Adrenal gland (tissue), 12 donors: ENCODE data around the gene NYNRIN. TPM values are rescaled to one million over a fixed set of nuclear protein-coding genes. Genes with fewer than 3 reads are reported as not detected.

Experiments
- DNase-seq, 7 donors: peaks; one replicate each; pipeline ENCODE4 v3.0.0-alpha.2; 2019 to 2020
- H3K27ac ChIP-seq, 5 donors: fragments of 200-600 bp; sonication (generic) in 4 of 5; 1 replicate in 3 of 5; 2 replicates in 2 of 5; pipeline versions ENCODE4 v1.5.1 to v1.8.0; 2016 to 2020; ENCODE audit warnings: mild to moderate bottlenecking in 1 of 5
- H3K27me3 ChIP-seq: fragments of 200-600 bp; 2 replicates; pipeline ENCODE4 v1.8.0; 2021
- H3K36me3 ChIP-seq, 2 donors: fragments of 200-600 bp; replicated peaks in 1 of 2; 1 replicate in 1 of 2; 2 replicates in 1 of 2; pipeline versions ENCODE4 v1.5.1 to v1.8.0; 2018 to 2022
- H3K4me1 ChIP-seq, 2 donors: fragments of 200-600 bp; replicated peaks in 1 of 2; 1 replicate in 1 of 2; 2 replicates in 1 of 2; pipeline versions ENCODE4 v1.5.1 to v1.8.0; 2018 to 2021
- H3K4me3 ChIP-seq, 4 donors: fragments of 200-600 bp; sonication (generic) in 3 of 4; one replicate each; pipeline ENCODE4 v1.5.1; 2016 to 2018
- H3K9me3 ChIP-seq, 3 donors: fragments of 200-600 bp; sonication (generic) in 1 of 3; replicated peaks in 1 of 3; 1 replicate in 2 of 3; 2 replicates in 1 of 3; pipeline versions ENCODE4 v1.5.1 to v1.8.0; 2016 to 2021
- POLR2A ChIP-seq, 2 donors: fragments of 450-650 bp; IDR thresholded peaks; one replicate each; pipeline ENCODE4 v1.6.1; 2017; ENCODE audit warnings: antibody characterized with exemption in 2 of 2, mild to moderate bottlenecking in 2 of 2, moderate library complexity in 1 of 2
- WGBS, 4 donors: extraction: QIAGEN DNeasy Blood & Tissue Kit in 2 of 4; methylation state at CpG; one replicate each; pipeline versions ENCODE4 v1.1.5 to v1.1.7; 2013 to 2017; 5-methylcytosine and 5-hydroxymethylcytosine counted together
- intact Hi-C, 2 donors: fragments of 100-400 bp; cut with DNase I; formaldehyde crosslinking; loops; one replicate each; pipeline versions ENCODE4 v1.14.1 to v1.15.0; 2022 to 2023
- polyA plus RNA-seq, 3 donors: library from polyadenylated mRNA; stranded (reverse); fragments of 200-250 nt in 2 of 3; fragments of 350-450 nt in 1 of 3; fragmentation: Illumina TruSeq in 1 of 3; extraction: RNeasy Lipid Tissue Mini Kit (QIAGEN cat#74804) in 1 of 3; gene quantifications; one replicate each; pipeline ENCODE4 v1.2.3, GENCODE V29; 2013 to 2014
- small RNA-seq, 2 donors: library from RNA; depleted of rRNA; stranded (forward); fragments of <200 nt; gene quantifications; one replicate each; pipeline ENCODE3, GENCODE V24; 2016
- total RNA-seq, 9 donors: library from RNA; depleted of rRNA in 4 of 9; stranded (reverse); fragments of >200 nt in 4 of 9; fragments of 120-200 nt in 1 of 9; fragmentation: NEBNext Ultra II Directional in 1 of 9; extraction: Animal tissue kit (Norgen Biotek cat#: 25700) in 1 of 9; gene quantifications; one replicate each; pipeline versions ENCODE4 v1.1.0 to v1.2.4, GENCODE V29; 2013 to 2023
- TF ChIP-seq, protein P1 (sequence below), 6 experiments: fragments of 450-650 bp in 4 of 6; fragments of 200-600 bp in 2 of 6; sonication (generic) in 1 of 6; IDR thresholded peaks; 1 replicate in 5 of 6; 2 replicates in 1 of 6; pipeline versions ENCODE4 v1.5.1 to v1.8.0; 2016 to 2021; ENCODE audit warnings: antibody characterized with exemption in 6 of 6, mild to moderate bottlenecking in 2 of 6, moderate library complexity in 1 of 6
- donor health status: healthy with polysubstance abuse.
- donor health status: Bipolar disorder and iron deficiency.
- donor health status: DM: yes; HTN: yes; CAD: no.
- donor health status: DM: no; HTN: no; CAD: no.
- donor health status: DM: no; HTN: no; CAD: no.
- donor health status: DM: yes; HTN: yes; CAD: no.

Gene NYNRIN
- total and polyA plus RNA-seq, 12 donors, result 2.2 to 11.0 (median 6.7) TPM

DNA sequence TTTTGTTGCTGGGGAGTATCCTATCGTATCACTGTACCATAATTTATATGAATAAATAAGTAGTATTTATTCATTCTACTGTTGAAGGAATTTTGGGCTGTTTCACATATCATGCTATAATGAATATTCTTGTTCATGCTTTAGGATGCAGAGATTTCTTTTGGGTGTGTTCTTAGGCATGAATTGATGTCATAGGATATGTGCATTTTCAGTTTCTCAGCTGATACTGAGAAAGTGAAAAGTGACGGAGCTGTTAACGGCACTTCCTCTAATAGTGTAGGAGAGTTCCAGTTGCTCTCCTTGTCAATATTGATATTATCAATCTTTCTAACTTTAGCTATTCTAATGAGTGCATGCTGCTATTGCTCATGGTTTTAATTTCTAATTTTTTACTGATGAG lies 67.0 kb downstream of the NYNRIN start:
- Histone ChIP-seq H3K4me3 (no peak overlapping the region), H3K4me1 (no peaks in the 10 kb centered on the region), H3K36me3 (no peaks in the 10 kb centered on the region), H3K27ac (no peak overlapping the region), H3K27me3 (no peaks in the 10 kb centered on the region), H3K9me3 (no peaks in the 10 kb centered on the region)
- no peak for TF ChIP-seq POLR2A (IDR thresholded peaks at IDR 0.05)
- TF ChIP-seq, protein P1, sequence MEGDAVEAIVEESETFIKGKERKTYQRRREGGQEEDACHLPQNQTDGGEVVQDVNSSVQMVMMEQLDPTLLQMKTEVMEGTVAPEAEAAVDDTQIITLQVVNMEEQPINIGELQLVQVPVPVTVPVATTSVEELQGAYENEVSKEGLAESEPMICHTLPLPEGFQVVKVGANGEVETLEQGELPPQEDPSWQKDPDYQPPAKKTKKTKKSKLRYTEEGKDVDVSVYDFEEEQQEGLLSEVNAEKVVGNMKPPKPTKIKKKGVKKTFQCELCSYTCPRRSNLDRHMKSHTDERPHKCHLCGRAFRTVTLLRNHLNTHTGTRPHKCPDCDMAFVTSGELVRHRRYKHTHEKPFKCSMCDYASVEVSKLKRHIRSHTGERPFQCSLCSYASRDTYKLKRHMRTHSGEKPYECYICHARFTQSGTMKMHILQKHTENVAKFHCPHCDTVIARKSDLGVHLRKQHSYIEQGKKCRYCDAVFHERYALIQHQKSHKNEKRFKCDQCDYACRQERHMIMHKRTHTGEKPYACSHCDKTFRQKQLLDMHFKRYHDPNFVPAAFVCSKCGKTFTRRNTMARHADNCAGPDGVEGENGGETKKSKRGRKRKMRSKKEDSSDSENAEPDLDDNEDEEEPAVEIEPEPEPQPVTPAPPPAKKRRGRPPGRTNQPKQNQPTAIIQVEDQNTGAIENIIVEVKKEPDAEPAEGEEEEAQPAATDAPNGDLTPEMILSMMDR (IDR thresholded peaks at IDR 0.05), result no peak
- 90 to 94% (median 91%) methylated on average over 3 of the region's 3 CpGs for WGBS, 4 donors
- intact Hi-C loops, result no loop called here
- DNase-seq, result no peak

Small RNAs within 50 kb of the gene (small RNA-seq; reads per million reads assigned to genes)
- 0 reads per million in 2 donors for gene RF00026

Other genes with a start within 250 kb of the NYNRIN start
- gene IRF9, start 237.7 kb upstream of the NYNRIN start, total RNA-seq, result 100 to 1,000 TPM in 4 of 9 donors, 10 to 100 TPM in 5; 32.4 to 119 (median 98.3) TPM
- gene IRF9, start 237.7 kb upstream of the NYNRIN start, polyA plus RNA-seq, result 100 to 1,000 TPM; 118 to 151 (median 129) TPM
- gene REC8, start 226.9 kb upstream of the NYNRIN start, total RNA-seq, result 10 to 100 TPM in 4 of 9 donors, 1 to 10 TPM in 5; 1.3 to 18.5 (median 9.4) TPM
- gene REC8, start 226.9 kb upstream of the NYNRIN start, polyA plus RNA-seq, result 100 to 1,000 TPM in 1 of 3 donors, 10 to 100 TPM in 1, 1 to 10 TPM in 1; 3.6 to 111 (median 38.9) TPM
- gene IPO4, start 210.2 kb upstream of the NYNRIN start, total RNA-seq, result 10 to 100 TPM; 29.7 to 84.9 (median 45.4) TPM
- gene IPO4, start 210.2 kb upstream of the NYNRIN start, polyA plus RNA-seq, result 10 to 100 TPM; 19.1 to 43.2 (median 23.8) TPM
- 100 to 1,000 TPM in 2 of 9 donors, 10 to 100 TPM in 7; 60.0 to 123 (median 90.4) TPM for gene TM9SF1, start 203.6 kb upstream of the NYNRIN start, total RNA-seq
- 10 to 100 TPM; 43.7 to 67.2 (median 56.1) TPM for gene TM9SF1, start 203.6 kb upstream of the NYNRIN start, polyA plus RNA-seq
- gene TSSK4, start 193.3 kb upstream of the NYNRIN start, total RNA-seq, result under 1 TPM in 1 of 9 donors, not detected in 8; 0.46 TPM
- under 1 TPM in 1 of 3 donors, not detected in 2; 0.07 TPM for gene TSSK4, start 193.3 kb upstream of the NYNRIN start, polyA plus RNA-seq
- gene CHMP4A, start 185.5 kb upstream of the NYNRIN start, total RNA-seq, result 10 to 100 TPM; 32.9 to 68.6 (median 56.5) TPM
- gene CHMP4A, start 185.5 kb upstream of the NYNRIN start, polyA plus RNA-seq, result 100 to 1,000 TPM in 2 of 3 donors, 10 to 100 TPM in 1; 71.1 to 118 (median 104) TPM
- gene MDP1, start 182.9 kb upstream of the NYNRIN start, total RNA-seq, result 10 to 100 TPM; 20.3 to 53.7 (median 28.6) TPM
- gene MDP1, start 182.9 kb upstream of the NYNRIN start, polyA plus RNA-seq, result 10 to 100 TPM; 32.2 to 40.2 (median 39.4) TPM
- gene NEDD8, start 166.6 kb upstream of the NYNRIN start, total RNA-seq, result 100 to 1,000 TPM; 154 to 454 (median 216) TPM
- 100 to 1,000 TPM; 136 to 448 (median 215) TPM for gene NEDD8, start 166.6 kb upstream of the NYNRIN start, polyA plus RNA-seq
- 100 to 1,000 TPM in 8 of 9 donors, 10 to 100 TPM in 1; 92.5 to 188 (median 131) TPM for gene GMPR2, start 166.1 kb upstream of the NYNRIN start, total RNA-seq
- gene GMPR2, start 166.1 kb upstream of the NYNRIN start, polyA plus RNA-seq, result 100 to 1,000 TPM in 1 of 3 donors, 10 to 100 TPM in 2; 70.6 to 103 (median 98.0) TPM
- 100 to 1,000 TPM in 5 of 9 donors, 10 to 100 TPM in 4; 76.3 to 216 (median 101) TPM for gene TINF2, start 156.4 kb upstream of the NYNRIN start, total RNA-seq
- gene TINF2, start 156.4 kb upstream of the NYNRIN start, polyA plus RNA-seq, result 100 to 1,000 TPM in 2 of 3 donors, 10 to 100 TPM in 1; 57.8 to 179 (median 103) TPM
- gene TGM1, start 135.8 kb upstream of the NYNRIN start, total RNA-seq, result 1 to 10 TPM in 3 of 9 donors, under 1 TPM in 5, not detected in 1; 0.28 to 1.4 (median 0.88) TPM
- 1 to 10 TPM in 2 of 3 donors, under 1 TPM in 1; 0.44 to 2.7 (median 2.2) TPM for gene TGM1, start 135.8 kb upstream of the NYNRIN start, polyA plus RNA-seq
- gene RABGGTA, start 127.4 kb upstream of the NYNRIN start, total RNA-seq, result 10 to 100 TPM; 26.0 to 40.0 (median 32.3) TPM
- gene RABGGTA, start 127.4 kb upstream of the NYNRIN start, polyA plus RNA-seq, result 100 to 1,000 TPM in 1 of 3 donors, 10 to 100 TPM in 2; 15.7 to 124 (median 90.7) TPM
- 10 to 100 TPM; 11.4 to 68.1 (median 36.1) TPM for gene DHRS1, start 99.2 kb upstream of the NYNRIN start, total RNA-seq
- 10 to 100 TPM; 19.8 to 38.7 (median 37.6) TPM for gene DHRS1, start 99.2 kb upstream of the NYNRIN start, polyA plus RNA-seq
- gene NOP9, start 99.2 kb upstream of the NYNRIN start, total RNA-seq, result 10 to 100 TPM in 8 of 9 donors, 1 to 10 TPM in 1; 9.2 to 28.2 (median 18.2) TPM
- 10 to 100 TPM in 2 of 3 donors, 1 to 10 TPM in 1; 9.1 to 21.1 (median 16.8) TPM for gene NOP9, start 99.2 kb upstream of the NYNRIN start, polyA plus RNA-seq
- gene CIDEB, start 91.0 kb upstream of the NYNRIN start, total RNA-seq, result 10 to 100 TPM; 16.4 to 80.3 (median 40.5) TPM
- gene CIDEB, start 91.0 kb upstream of the NYNRIN start, polyA plus RNA-seq, result 10 to 100 TPM; 17.5 to 73.7 (median 37.4) TPM
- 10 to 100 TPM in 2 of 9 donors, 1 to 10 TPM in 6, under 1 TPM in 1; 0.42 to 11.1 (median 4.2) TPM for gene LTB4R2, start 88.9 kb upstream of the NYNRIN start, total RNA-seq
- gene LTB4R2, start 88.9 kb upstream of the NYNRIN start, polyA plus RNA-seq, result 1 to 10 TPM in 2 of 3 donors, under 1 TPM in 1; 0.57 to 2.7 (median 1.8) TPM
- gene LTB4R, start 87.5 kb upstream of the NYNRIN start, total RNA-seq, result 10 to 100 TPM in 5 of 9 donors, 1 to 10 TPM in 4; 1.4 to 21.0 (median 11.0) TPM
- gene LTB4R, start 87.5 kb upstream of the NYNRIN start, polyA plus RNA-seq, result 10 to 100 TPM in 2 of 3 donors, 1 to 10 TPM in 1; 9.4 to 30.2 (median 17.5) TPM
- 10 to 100 TPM in 5 of 9 donors, 1 to 10 TPM in 4; 3.9 to 34.0 (median 12.5) TPM for gene ADCY4, start 63.9 kb upstream of the NYNRIN start, total RNA-seq
- gene ADCY4, start 63.9 kb upstream of the NYNRIN start, polyA plus RNA-seq, result 10 to 100 TPM in 2 of 3 donors, 1 to 10 TPM in 1; 4.5 to 70.1 (median 45.8) TPM
- gene RIPK3, start 59.0 kb upstream of the NYNRIN start, total RNA-seq, result 10 to 100 TPM in 1 of 9 donors, 1 to 10 TPM in 6, under 1 TPM in 2; 0.50 to 10.4 (median 3.6) TPM
- 1 to 10 TPM; 1.5 to 8.0 (median 4.6) TPM for gene RIPK3, start 59.0 kb upstream of the NYNRIN start, polyA plus RNA-seq
- 100 to 1,000 TPM in 2 of 9 donors, 10 to 100 TPM in 7; 17.0 to 164 (median 48.2) TPM for gene NFATC4, start 30.8 kb upstream of the NYNRIN start, total RNA-seq
- 100 to 1,000 TPM in 2 of 3 donors, 10 to 100 TPM in 1; 11.8 to 505 (median 390) TPM for gene NFATC4, start 30.8 kb upstream of the NYNRIN start, polyA plus RNA-seq
- 10 to 100 TPM in 4 of 9 donors, 1 to 10 TPM in 5; 5.0 to 43.6 (median 10.0) TPM for gene CBLN3, start 30.7 kb downstream of the NYNRIN start, total RNA-seq
- gene CBLN3, start 30.7 kb downstream of the NYNRIN start, polyA plus RNA-seq, result 10 to 100 TPM in 2 of 3 donors, 1 to 10 TPM in 1; 3.9 to 35.7 (median 21.3) TPM
- 10 to 100 TPM; 30.2 to 76.9 (median 46.3) TPM for gene KHNYN, start 31.0 kb downstream of the NYNRIN start, total RNA-seq
- gene KHNYN, start 31.0 kb downstream of the NYNRIN start, polyA plus RNA-seq, result 10 to 100 TPM; 18.5 to 48.6 (median 36.2) TPM
- gene SDR39U1, start 43.8 kb downstream of the NYNRIN start, total RNA-seq, result 100 to 1,000 TPM in 1 of 9 donors, 10 to 100 TPM in 8; 35.0 to 100 (median 74.4) TPM
- 100 to 1,000 TPM in 2 of 3 donors, 10 to 100 TPM in 1; 50.4 to 218 (median 162) TPM for gene SDR39U1, start 43.8 kb downstream of the NYNRIN start, polyA plus RNA-seq
- not detected for gene CMA1, start 109.3 kb downstream of the NYNRIN start, total RNA-seq
- not detected for gene CMA1, start 109.3 kb downstream of the NYNRIN start, polyA plus RNA-seq
- gene CTSG, start 177.2 kb downstream of the NYNRIN start, total RNA-seq, result under 1 TPM in 4 of 9 donors, not detected in 5; 0.32 to 0.55 (median 0.39) TPM
- under 1 TPM in 1 of 3 donors, not detected in 2; 0.13 TPM for gene CTSG, start 177.2 kb downstream of the NYNRIN start, polyA plus RNA-seq
- gene GZMH, start 210.7 kb downstream of the NYNRIN start, total RNA-seq, result 1 to 10 TPM in 3 of 9 donors, under 1 TPM in 2, not detected in 4; 0.48 to 5.1 (median 1.0) TPM
- gene GZMH, start 210.7 kb downstream of the NYNRIN start, polyA plus RNA-seq, result 1 to 10 TPM; 1.1 to 6.5 (median 2.7) TPM
- 1 to 10 TPM in 4 of 9 donors, under 1 TPM in 3, not detected in 2; 0.39 to 2.9 (median 1.1) TPM for gene GZMB, start 235.2 kb downstream of the NYNRIN start, total RNA-seq
- 1 to 10 TPM; 1.2 to 5.6 (median 2.1) TPM for gene GZMB, start 235.2 kb downstream of the NYNRIN start, polyA plus RNA-seq